ENCODE measurements around the gene QPRT. TPM values are rescaled to one million over a fixed set of nuclear protein-coding genes. Genes with fewer than 3 reads are reported as not detected.
A peak's percentile ranks its signal among the peaks of the same experiment; 100 is the strongest.
"Not testable (repeated sequence)": the region's sequence is repeated elsewhere in the genome, so short reads cannot be mapped to it uniquely, and the experiment has no call there.

Gene QPRT
- total RNA-seq, 1 donor from 2014 or later, result 106 TPM

- Mint-ChIP-seq H3K4me3 (ENCODE audit: low read depth) (no peak overlapping the region), H3K27ac (peak overlapping the region; percentile 1), H3K27me3 (no peaks in the 10 kb centered on the region), H3K36me3 (ENCODE audit: insufficient read depth) (no peaks in the 10 kb centered on the region), H3K4me1 (ENCODE audit: low read depth) (no peaks in the 10 kb centered on the region), H3K9me3 (ENCODE audit: low read depth) (no peaks in the 10 kb centered on the region)
- no peak for TF ChIP-seq CTCF (IDR thresholded peaks at IDR 0.05; ENCODE audit: unreplicated experiment)
- DNase-seq (ENCODE audit: low spot score, unreplicated experiment), result no peak
Measured at GRCh38 chr16:29649588-29650494, 29.1 kb upstream of the QPRT start.

DNA sequence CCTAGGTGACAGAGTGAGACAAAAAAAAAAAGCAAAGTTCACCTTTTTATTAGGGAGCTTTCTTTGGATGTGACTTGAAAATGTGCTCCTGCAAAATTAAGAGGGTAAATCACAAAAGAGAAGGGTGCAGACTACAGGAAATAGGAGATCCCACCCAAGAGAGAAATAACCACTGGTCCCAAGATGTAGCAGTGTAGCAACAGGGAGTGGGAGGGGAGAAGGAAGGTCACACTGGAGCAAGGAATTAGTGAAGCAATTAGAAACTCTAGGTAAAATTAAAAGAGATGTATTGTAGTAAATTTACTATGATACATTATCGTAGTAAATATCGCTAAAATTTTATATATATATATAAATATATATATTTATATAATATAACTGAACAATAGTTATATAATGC lies 28.2 kb upstream of the QPRT start:
- H3K36me3 Mint-ChIP-seq (ENCODE audit: insufficient read depth), result no peaks in the 10 kb centered on the region
- DNase-seq (ENCODE audit: low spot score, unreplicated experiment), result no peak
- H3K9me3 Mint-ChIP-seq (ENCODE audit: low read depth), result no peaks in the 10 kb centered on the region
- H3K27me3 Mint-ChIP-seq, result no peaks in the 10 kb centered on the region
- no peak for TF ChIP-seq CTCF (IDR thresholded peaks at IDR 0.05; ENCODE audit: unreplicated experiment)
- H3K4me3 Mint-ChIP-seq (ENCODE audit: low read depth), result no peak overlapping the region
- H3K4me1 Mint-ChIP-seq (ENCODE audit: low read depth), result no peaks in the 10 kb centered on the region
- H3K27ac Mint-ChIP-seq, result peak overlapping the region; percentile 31

- H3K36me3 Mint-ChIP-seq (ENCODE audit: insufficient read depth), result no peaks in the 10 kb centered on the region
- no peak for DNase-seq (ENCODE audit: low spot score, unreplicated experiment)
- no peaks in the 10 kb centered on the region for H3K4me1 Mint-ChIP-seq (ENCODE audit: low read depth)
- no peak for TF ChIP-seq CTCF (IDR thresholded peaks at IDR 0.05; ENCODE audit: unreplicated experiment)
- no peaks in the 10 kb centered on the region for H3K9me3 Mint-ChIP-seq (ENCODE audit: low read depth)
- no peaks in the 10 kb centered on the region for H3K27me3 Mint-ChIP-seq
- no peak overlapping the region for H3K27ac Mint-ChIP-seq
- no peak overlapping the region for H3K4me3 Mint-ChIP-seq (ENCODE audit: low read depth)
Measured at GRCh38 chr16:29651774-29652349, 27.1 kb upstream of the QPRT start.

DNA sequence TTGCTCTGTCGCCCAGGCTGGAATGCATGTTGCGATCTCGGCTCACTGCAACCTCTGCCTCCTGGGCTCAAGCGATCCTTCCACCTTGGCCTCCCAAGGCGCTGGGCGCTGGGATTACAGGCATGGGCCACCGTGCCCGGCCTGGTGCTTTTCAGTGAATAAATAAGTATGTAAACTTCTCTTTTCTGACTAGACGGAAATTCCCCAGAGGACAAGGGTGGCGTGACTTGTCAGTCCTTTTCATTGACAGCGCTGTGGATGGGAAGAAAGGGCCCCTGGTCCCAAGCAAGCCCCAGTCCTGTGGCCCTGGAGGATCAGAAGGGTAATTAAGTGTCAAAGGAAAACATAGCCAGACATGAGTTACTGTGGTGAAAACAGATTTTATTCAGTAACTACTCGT lies 25.5 kb upstream of the QPRT start:
- no peaks in the 10 kb centered on the region for H3K4me1 Mint-ChIP-seq (ENCODE audit: low read depth)
- no peaks in the 10 kb centered on the region for H3K27me3 Mint-ChIP-seq
- no peak for DNase-seq (ENCODE audit: low spot score, unreplicated experiment)
- no peaks in the 10 kb centered on the region for H3K36me3 Mint-ChIP-seq (ENCODE audit: insufficient read depth)
- no peaks in the 10 kb centered on the region for H3K9me3 Mint-ChIP-seq (ENCODE audit: low read depth)
- TF ChIP-seq CTCF (IDR thresholded peaks at IDR 0.05; ENCODE audit: unreplicated experiment), result no peak
- H3K4me3 Mint-ChIP-seq (ENCODE audit: low read depth), result no peak overlapping the region
- H3K27ac Mint-ChIP-seq, result no peak overlapping the region

GRCh38 chr16:29653890-29654289 lies 25.1 kb upstream of the QPRT start:
- H3K27me3 Mint-ChIP-seq, result not testable (repeated sequence)

More at GRCh38 chr16:29653890-29654289, 25.1 kb upstream of the QPRT start:
- not testable (repeated sequence) for H3K4me3 Mint-ChIP-seq (ENCODE audit: low read depth); H3K27ac Mint-ChIP-seq; H3K36me3 Mint-ChIP-seq (ENCODE audit: insufficient read depth); H3K9me3 Mint-ChIP-seq (ENCODE audit: low read depth); H3K4me1 Mint-ChIP-seq (ENCODE audit: low read depth); DNase-seq (ENCODE audit: low spot score, unreplicated experiment)
